GM23338 (cell line): Measurements from ENCODE around the gene TUBA3E.
"Not testable (repeated sequence)": the region's sequence is repeated elsewhere in the genome, so short reads cannot be mapped to it uniquely, and the experiment has no call there.

ENCODE experiments used
- CTCF ChIP-seq, 2 experiments: fragments of 200-600 bp in 1 of 2; sonication (generic) in 1 of 2; conservative IDR thresholded peaks; 2 replicates each; pipeline versions ENCODE4 v1.5.1 to v1.6.1; 2016 to 2017; ENCODE audit warnings: antibody characterized with exemption in 2 of 2, low read depth in 2 of 2, mild to moderate bottlenecking in 2 of 2, moderate library complexity in 1 of 2
- JUNB ChIP-seq: IDR thresholded peaks from one replicate; pipeline ENCODE4 v1.6.1; 2016; ENCODE audit warnings: antibody characterized with exemption; ENCODE audit not compliant: unreplicated experiment
- ZNF462 ChIP-seq: fragments of 250-450 bp; sonication (Bioruptor Pico); IDR thresholded peaks from 2 replicates; pipeline ENCODE4 v1.5.0; 2020; ENCODE audit warnings: mild to moderate bottlenecking, moderate library complexity

GRCh38 chr2:130230376-130230775, 32.1 kb upstream of the TUBA3E start:
- not testable (repeated sequence) for TF ChIP-seq ZNF462 (CRISPR knock-in tag); CTCF (conservative IDR thresholded peaks at IDR 0.05; ENCODE audit: low read depth in 2 of 2); JUNB
